HG03103 (cell line): ENCODE data around the gene XXYLT1.

Experiments
- ATAC-seq: cut with Tn5 transposase; IDR thresholded peaks from one replicate; pipeline ENCODE4 v1.9.1; 2021; ENCODE audit warnings: low read depth; ENCODE audit not compliant: unreplicated experiment

XXYLT1 gene

GRCh38 chr3:195086341-195086740, 184.6 kb downstream of the XXYLT1 start:
- no peak for ATAC-seq

GRCh38 chr3:195085356-195086130, 185.4 kb downstream of the XXYLT1 start:
- no peak for ATAC-seq

- no peak for ATAC-seq
Measured at GRCh38 chr3:195084746-195085145, 186.2 kb downstream of the XXYLT1 start.

GRCh38 chr3:195083659-195084058, 187.3 kb downstream of the XXYLT1 start:
- no peak for ATAC-seq

GRCh38 chr3:195082811-195083210, 188.1 kb downstream of the XXYLT1 start:
- ATAC-seq: no peak

GRCh38 chr3:195081242-195081963, 189.6 kb downstream of the XXYLT1 start:
- ATAC-seq: no peak

- no peak for ATAC-seq
Measured at GRCh38 chr3:195080571-195081151, 190.3 kb downstream of the XXYLT1 start.

- ATAC-seq: no peak
Measured at GRCh38 chr3:195080125-195080524, 190.8 kb downstream of the XXYLT1 start.

GRCh38 chr3:195079636-195080035, 191.3 kb downstream of the XXYLT1 start:
- no peak for ATAC-seq

GRCh38 chr3:195078891-195079440, 192.0 kb downstream of the XXYLT1 start:
- no peak for ATAC-seq

- no peak for ATAC-seq
Measured at GRCh38 chr3:195077611-195078540, 193.1 kb downstream of the XXYLT1 start.

GRCh38 chr3:195076981-195077610, 193.9 kb downstream of the XXYLT1 start:
- ATAC-seq: no peak

- no peak for ATAC-seq
Measured at GRCh38 chr3:195075941-195076875, 194.8 kb downstream of the XXYLT1 start.

- ATAC-seq: no peak
Measured at GRCh38 chr3:195075199-195075940, 195.6 kb downstream of the XXYLT1 start.

- no peak for ATAC-seq
Measured at GRCh38 chr3:195073866-195074860, 196.8 kb downstream of the XXYLT1 start.

GRCh38 chr3:195072916-195073564, 197.9 kb downstream of the XXYLT1 start:
- ATAC-seq: no peak
